ENCODE measurements around the gene ARHGAP6. TPM values are rescaled to one million over a fixed set of nuclear protein-coding genes. Genes with fewer than 3 reads are reported as not detected.

Gene ARHGAP6
- total and polyA plus RNA-seq, 2 donors (not counting 3 experiments of a cell fraction or from before 2014, with no cell fraction given), result 0.69 to 0.83 TPM

DNA sequence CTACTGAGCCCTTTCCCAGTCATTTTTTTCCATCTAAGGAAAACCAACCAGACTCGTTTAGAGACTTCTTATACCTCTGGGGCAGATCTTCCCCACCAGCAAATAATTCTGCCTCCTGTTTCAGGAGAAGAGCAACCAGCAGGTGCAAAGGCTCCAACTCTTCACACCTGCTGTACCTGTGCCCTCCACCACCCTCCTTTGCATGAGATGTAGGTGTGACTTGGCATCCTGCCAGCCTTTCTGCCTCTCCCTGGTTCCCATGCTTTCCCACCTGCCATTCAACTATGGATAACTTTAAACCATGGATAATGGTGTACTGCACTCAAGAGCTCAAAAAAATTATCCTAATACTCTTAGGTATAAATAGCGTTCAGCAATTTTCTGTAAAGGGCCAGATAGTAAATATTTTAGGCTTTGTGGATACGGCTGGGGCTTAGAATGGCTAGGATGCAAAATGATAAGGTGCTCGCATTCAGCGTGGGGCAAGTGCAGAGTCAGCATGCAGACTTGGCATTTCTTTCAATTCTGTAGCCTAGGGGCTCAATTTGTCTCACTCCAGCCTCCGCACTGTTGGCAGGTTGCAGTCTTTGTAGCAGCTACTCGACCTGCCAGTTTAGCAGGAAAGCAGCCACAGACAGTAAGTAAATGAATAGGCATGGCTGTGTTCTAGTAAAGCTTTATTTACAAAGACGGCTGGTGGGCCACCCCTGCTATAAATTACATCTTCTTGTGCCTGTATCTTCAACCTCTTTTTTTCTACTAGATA, 474.8 kb downstream of the ARHGAP6 start:
- no peaks in the 10 kb centered on the region for H3K27me3 ChIP-seq (ENCODE audit: control insufficient read depth in 2 of 2, insufficient read depth in 2 of 2, low read length in 2 of 2)
- intact Hi-C loops (cut with micrococcal nuclease), result no loop called here
- dilution Hi-C loops (cut with MboI; ENCODE audit: extremely low pct_ligation_motif_present, low sequenced_read_pairs), result no loop called here
- no peak for FAIRE-seq
- H3K4me1 ChIP-seq (ENCODE audit: control insufficient read depth, extremely low read depth, insufficient read depth, low read length), result no peaks in the 10 kb centered on the region
- H3K27ac ChIP-seq (ENCODE audit: insufficient read depth, low read depth, low read length), result no peak overlapping the region
- no peaks in the 10 kb centered on the region for H3K36me3 ChIP-seq (ENCODE audit: control insufficient read depth in 2 of 2, extremely low read depth in 1 of 2, insufficient read depth in 2 of 2, low read length in 2 of 2)
- no peaks in the 10 kb centered on the region for H3K9me1 ChIP-seq (replicated peaks; ENCODE audit: control insufficient read depth, extremely low read depth, insufficient read depth, low read length)
- H4K20me1 ChIP-seq (replicated peaks; ENCODE audit: control insufficient read depth, extremely low read depth, insufficient read depth, low read length), result no peaks in the 10 kb centered on the region
- no peak for DNase-seq (ENCODE audit: low read depth, low spot score)
- TF ChIP-seq MAX (IDR thresholded peaks at IDR 0.05; ENCODE audit: insufficient read depth, insufficient read length), result no peak
- no peak for TF ChIP-seq CTCF (IDR thresholded peaks at IDR 0.05; ENCODE audit: extremely low read depth in 1 of 2, insufficient read depth in 1 of 2, low read depth in 1 of 2, low read length in 2 of 2)
- TF ChIP-seq JUN (IDR thresholded peaks at IDR 0.05; ENCODE audit: borderline replicate concordance, insufficient read depth, insufficient read length, low read depth), result no peak
- no peak for TF ChIP-seq GATA2 (IDR thresholded peaks at IDR 0.05; ENCODE audit: insufficient read depth, insufficient read length, low read depth, low read length)
- TF ChIP-seq POLR2A (IDR thresholded peaks at IDR 0.05; ENCODE audit: low read depth, low read length), result no peak
- no peak for TF ChIP-seq POLR2AphosphoS5 (IDR thresholded peaks at IDR 0.05; ENCODE audit: insufficient read depth, low read depth, low read length)
- no peak for TF ChIP-seq MYC (IDR thresholded peaks at IDR 0.05; ENCODE audit: low read depth, low read length)
- TF ChIP-seq EZH2 (IDR thresholded peaks at IDR 0.05; ENCODE audit: borderline replicate concordance, low read depth, low read length, severe bottlenecking), result no peak
- no peak for TF ChIP-seq FOS (IDR thresholded peaks at IDR 0.05; ENCODE audit: borderline replicate concordance, insufficient read depth, low read length)
- H2AFZ ChIP-seq (ENCODE audit: low read depth, low read length), result no peak overlapping the region
- H3K9ac ChIP-seq (replicated peaks; ENCODE audit: extremely low read depth, insufficient read depth, low read length), result no peak overlapping the region
- H3K4me3 ChIP-seq (replicated peaks in 1 of 3; ENCODE audit: insufficient read depth in 1 of 3, low read depth in 1 of 3, low read length in 3 of 3), result no peak overlapping the region
- H3K9me3 ChIP-seq (replicated peaks; ENCODE audit: control insufficient read depth, insufficient read depth, low read length), result no peaks in the 10 kb centered on the region
- ChIA-PET CTCF (no interaction called here), POLR2A (no interaction called here)
- H3K4me2 ChIP-seq (ENCODE audit: insufficient read depth, low read length), result no peak overlapping the region
- no peaks in the 10 kb centered on the region for H3K79me2 ChIP-seq (ENCODE audit: control insufficient read depth, insufficient read depth, low read length)
- no TSS peak for BruUV-seq (replicated peaks)
